Diencephalon (tissue), 1 donor: ENCODE data around the gene FAM170A. TPM values are rescaled to one million over a fixed set of nuclear protein-coding genes. Genes with fewer than 3 reads are reported as not detected.

ENCODE experiments used
- total RNA-seq: library from RNA; depleted of rRNA; stranded (reverse); fragments of >200 nt; gene quantifications from one replicate; pipeline ENCODE4 v1.2.3, GENCODE V29; 2014

Gene FAM170A
- total RNA-seq: 0.23 TPM

GRCh38 chr5:119629339-119629738 lies at the start of gene FAM170A:
TSS of gene FAM170A (plus strand) at chr5:119629558. CDS start at chr5:119629769, 211 bp downstream.

Other genes with a start within 250 kb of the FAM170A start
- 209 TPM for gene HSD17B4, start 177.1 kb upstream of the FAM170A start, total RNA-seq